ENCODE measurements around the gene FIG4.
"Not testable (repeated sequence)": the region's sequence is repeated elsewhere in the genome, so short reads cannot be mapped to it uniquely, and the experiment has no call there.

The FIG4 gene

DNA sequence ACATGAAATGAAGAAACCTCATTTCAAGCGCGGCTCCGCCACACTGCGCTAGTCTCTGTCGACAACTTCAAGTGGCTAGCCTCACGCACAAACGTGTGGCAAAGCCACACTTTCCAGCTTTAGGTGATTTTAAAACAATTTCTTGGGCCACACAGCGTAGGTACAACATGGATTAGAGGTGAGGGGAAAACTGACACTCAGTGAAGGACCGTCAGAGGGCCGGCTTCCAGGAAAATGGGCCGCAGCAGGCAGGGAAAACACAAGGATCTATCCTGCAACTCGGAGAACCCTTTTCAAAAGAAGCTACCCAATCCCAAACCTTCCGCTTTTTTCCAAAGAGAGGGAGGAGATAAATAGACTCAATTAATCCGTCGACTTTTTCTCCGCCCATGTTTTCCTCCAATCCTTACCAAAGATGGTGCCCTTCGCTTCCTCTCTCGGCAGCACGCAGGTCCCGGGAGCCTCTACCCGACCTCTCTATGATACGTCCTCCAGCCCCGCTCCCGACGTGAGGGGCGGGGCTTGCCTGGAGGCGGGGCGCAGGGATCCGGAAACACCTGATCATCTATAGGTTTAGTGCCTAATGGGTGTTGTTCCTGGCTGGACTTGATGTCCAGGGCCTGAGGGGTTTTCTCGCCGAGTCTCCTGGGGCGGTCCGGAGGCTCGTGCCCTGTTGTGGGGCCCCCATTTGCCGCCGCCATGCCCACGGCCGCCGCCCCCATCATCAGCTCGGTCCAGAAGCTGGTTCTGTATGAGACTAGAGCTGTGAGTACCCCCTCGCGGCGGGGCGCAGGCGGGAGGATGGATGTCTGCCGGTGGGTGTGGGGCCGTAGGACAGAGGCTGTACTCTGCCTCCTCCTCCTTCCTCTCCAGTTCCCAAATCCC lies at the start of gene FIG4, which contains the start of gene AK9:
Gene FIG4 (plus strand): TSS at position 560 of the 885 bp plus-strand sequence. CDS start 140 bp downstream, at position 700.
Gene AK9 (minus strand): TSS at position 466 of the 885 bp plus-strand sequence. CDS start 15,457 bp downstream, outside the sequence.
- peak; percentile 84 for DNase-seq (ENCODE audit: low read depth)

GRCh38 chr6:109644131-109644530 lies 47.0 kb upstream of the FIG4 start:
- DNase-seq (ENCODE audit: low read depth): no peak

GRCh38 chr6:109653264-109653663 lies 37.8 kb upstream of the FIG4 start:
- no peak for DNase-seq (ENCODE audit: low read depth)

- DNase-seq (ENCODE audit: low read depth): no peak
Observed at GRCh38 chr6:109655761-109656262, 35.3 kb upstream of the FIG4 start.

DNA sequence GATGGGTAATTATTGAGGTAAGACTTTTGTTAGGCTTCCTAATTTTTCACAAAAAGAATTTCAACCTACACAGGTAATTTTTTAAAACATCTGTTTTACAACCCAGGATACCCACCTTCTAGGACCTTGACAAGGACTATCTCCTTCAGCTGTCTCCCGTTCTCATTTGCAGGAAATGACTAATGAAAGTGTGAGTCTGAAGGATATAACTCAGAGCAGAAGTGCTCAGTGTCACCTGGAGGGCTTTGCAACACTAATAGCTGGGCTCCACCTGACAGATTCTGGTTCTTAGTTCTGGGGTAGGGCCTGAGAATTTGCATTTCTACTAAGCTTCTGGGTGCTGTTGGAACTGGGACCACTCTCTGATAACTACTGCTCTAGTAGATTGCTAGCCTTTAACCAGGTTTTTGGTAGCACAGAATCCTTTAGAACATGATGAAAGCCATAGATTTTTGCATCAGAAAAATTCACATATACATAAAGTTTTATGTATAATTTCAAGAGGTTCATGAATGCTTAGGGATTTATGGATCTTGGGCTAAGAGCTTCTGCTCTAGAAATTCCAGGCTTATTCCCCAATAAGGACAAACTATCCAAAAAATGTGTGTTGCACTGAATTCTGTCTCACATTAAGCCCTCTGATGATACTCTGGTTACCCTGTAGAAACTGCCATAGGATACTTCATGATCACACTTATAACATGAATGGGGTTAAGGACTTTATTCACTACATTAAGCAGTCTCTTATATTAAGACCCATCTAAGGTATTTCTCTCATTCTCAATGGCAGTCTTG lies 30.4 kb upstream of the FIG4 start:
- no peak for DNase-seq (ENCODE audit: low read depth)

GRCh38 chr6:109662192-109662591 lies 28.9 kb upstream of the FIG4 start:
- no peak for DNase-seq (ENCODE audit: low read depth)

DNA sequence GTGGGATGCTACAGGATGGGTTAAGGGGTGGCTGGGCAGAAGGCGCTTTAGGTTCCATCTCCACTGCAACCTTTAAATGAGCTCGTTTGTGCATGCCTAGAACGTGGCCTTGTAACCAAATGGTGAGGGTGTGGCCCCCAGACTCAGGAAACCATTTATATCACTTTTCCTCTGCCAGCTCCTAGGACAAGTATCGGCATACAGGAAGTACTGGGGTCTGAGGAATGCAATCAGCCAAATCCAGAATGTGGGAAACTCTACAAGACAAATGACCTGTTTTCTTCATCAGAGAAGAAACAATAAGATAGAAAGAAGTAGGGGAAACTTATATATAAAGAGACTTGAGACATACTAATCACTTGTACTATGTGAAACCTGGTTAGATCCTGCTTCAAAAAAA lies 21.3 kb upstream of the FIG4 start:
- no peak for DNase-seq (ENCODE audit: low read depth)

GRCh38 chr6:109671733-109672132 lies 19.4 kb upstream of the FIG4 start:
- no peak for DNase-seq (ENCODE audit: low read depth)

GRCh38 chr6:109672175-109672574 lies 18.9 kb upstream of the FIG4 start:
- DNase-seq (ENCODE audit: low read depth): no peak

- DNase-seq (ENCODE audit: low read depth): no peak
Observed at GRCh38 chr6:109672839-109673238, 18.3 kb upstream of the FIG4 start.

GRCh38 chr6:109676724-109677123 lies 14.4 kb upstream of the FIG4 start:
- no peak for DNase-seq (ENCODE audit: low read depth)

GRCh38 chr6:109678240-109678639 lies 12.9 kb upstream of the FIG4 start:
- DNase-seq (ENCODE audit: low read depth): no peak

DNA sequence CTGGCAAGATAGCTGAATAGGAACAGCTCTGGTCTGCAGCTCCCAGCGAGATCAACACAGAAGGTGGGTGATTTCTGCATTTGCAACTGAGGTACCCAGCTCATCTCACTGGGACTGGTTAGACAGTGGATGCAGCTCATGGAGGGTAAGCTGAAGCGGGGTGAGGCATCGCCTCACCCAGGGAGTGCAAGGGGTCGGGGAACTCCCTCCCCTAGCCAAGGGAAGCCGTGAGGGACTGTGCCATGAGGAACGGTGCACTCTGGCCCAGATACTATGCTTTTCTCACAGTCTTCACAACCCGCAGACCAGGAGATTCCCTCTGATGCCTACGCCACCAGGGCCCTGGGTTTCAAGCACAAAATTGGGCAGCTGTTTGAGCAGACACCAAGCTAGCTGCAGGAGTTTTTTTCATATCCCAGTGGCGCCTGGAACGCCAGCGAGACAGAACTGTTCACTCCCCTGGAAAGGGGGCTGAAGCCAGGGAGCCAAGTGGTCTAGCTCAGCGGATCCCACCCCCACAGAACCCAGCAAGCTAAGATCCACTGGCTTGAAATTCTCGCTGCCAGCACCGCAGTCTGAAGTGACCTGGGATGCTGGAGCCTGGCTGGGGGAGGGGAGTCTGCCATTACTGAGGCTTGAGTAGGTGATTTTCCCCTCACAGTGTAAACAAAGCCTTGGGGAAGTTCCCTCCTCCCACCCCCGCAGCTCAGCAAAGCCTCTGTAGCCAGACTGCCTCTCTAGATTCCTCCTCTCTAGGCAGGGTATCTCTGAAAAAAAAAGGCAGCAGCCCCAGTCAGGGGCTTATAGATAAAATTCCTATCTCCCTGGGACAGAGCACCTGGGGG lies 12.2 kb upstream of the FIG4 start:
- not testable (repeated sequence) for DNase-seq (ENCODE audit: low read depth)

GRCh38 chr6:109686566-109687265 lies 4.4 kb upstream of the FIG4 start:
- DNase-seq (ENCODE audit: low read depth): no peak

GRCh38 chr6:109687271-109687761 lies 3.8 kb upstream of the FIG4 start:
- DNase-seq (ENCODE audit: low read depth): no peak

DNA sequence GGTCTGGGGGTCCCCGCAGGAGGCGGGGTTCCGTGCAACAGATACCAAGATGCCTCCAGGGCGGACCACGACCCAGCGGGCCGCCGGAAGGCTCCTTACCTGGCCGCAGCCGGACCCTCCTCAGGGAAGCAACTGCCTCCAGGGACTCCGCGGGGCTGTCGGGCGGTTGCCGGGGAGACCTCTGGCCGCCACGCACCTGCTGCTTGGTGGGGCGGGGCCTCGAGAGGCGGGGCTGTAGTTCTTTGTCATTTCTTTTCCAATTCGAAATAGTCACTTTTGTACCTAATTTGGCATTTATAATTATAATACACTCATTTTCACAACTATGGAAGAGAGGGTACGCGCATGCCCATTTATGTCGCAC lies 741 bp upstream of the FIG4 start:
- peak; percentile 43 for DNase-seq (ENCODE audit: low read depth)

GRCh38 chr6:109693111-109693510 lies 2.0 kb downstream of the FIG4 start:
- no peak for DNase-seq (ENCODE audit: low read depth)

DNA sequence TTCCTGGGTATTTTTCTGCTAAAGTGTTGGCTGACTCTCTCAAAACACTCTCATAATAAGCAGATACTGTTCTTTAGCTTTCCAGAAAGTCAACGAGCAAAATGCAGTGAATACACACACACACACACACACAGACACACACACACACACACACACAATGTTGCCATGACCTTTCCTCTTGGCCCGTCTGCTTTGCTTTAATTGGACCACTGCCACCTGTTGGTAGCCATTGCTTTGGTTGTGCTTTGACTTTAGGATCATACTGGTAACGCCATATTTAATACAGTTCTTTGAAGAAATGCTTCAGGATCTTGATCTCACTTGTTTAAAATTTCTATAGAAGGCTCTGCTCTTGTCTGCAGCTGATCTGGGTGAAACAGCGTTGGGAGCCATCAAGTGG lies 4.4 kb downstream of the FIG4 start:
- no peak for DNase-seq (ENCODE audit: low read depth)

GRCh38 chr6:109696355-109696754 lies 5.3 kb downstream of the FIG4 start:
- no peak for DNase-seq (ENCODE audit: low read depth)

GRCh38 chr6:109701221-109701620 lies 10.1 kb downstream of the FIG4 start:
- no peak for DNase-seq (ENCODE audit: low read depth)

DNA sequence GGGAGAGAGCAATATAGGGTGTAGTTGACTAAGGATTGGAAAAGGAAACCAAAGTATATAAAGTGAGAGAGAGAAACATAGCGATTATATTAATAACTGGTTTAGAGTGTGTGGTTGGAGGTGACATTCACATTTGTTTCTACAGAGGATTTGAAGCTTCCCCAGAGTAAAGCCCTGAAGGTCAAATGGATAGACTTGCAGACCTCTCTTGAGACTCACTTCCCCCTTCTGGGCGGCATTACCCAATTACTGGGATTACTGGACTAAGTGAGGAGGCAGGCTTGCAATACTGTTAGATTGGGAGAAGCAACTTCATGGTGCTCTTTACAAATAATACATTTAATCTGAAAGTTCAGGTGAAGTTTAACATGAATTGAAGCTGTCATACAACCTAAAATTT lies 10.7 kb downstream of the FIG4 start:
- no peak for DNase-seq (ENCODE audit: low read depth)

Data from stimulated activated CD4-positive, alpha-beta T cell treated with anti-CD3 and anti-CD28 coated beads, Interleukin-2, amount 100 ng/mL, for 4 hours (primary cell).